ENCODE data around the gene PACS1.
A peak's percentile ranks its signal among the peaks of the same experiment; 100 is the strongest.

The PACS1 gene

DNA sequence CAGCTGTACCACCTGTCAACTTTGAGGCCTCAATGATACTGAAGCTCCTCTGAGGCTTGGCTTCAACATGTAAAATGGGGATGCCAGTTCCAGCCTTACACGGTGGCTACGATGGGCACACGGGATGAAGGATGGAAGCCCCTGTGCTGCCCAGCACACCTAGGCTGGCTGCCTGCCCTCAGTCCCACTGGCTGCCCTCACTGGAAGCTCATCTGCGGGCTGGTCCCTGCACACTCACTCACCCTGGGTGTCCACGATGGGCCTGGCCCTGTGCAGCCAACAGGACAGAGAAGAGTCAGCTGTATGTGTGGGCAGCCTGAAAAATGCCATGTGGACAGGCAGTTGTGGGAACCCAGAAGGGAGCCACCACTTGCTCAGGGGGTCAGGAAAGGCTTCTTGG lies 216.6 kb downstream of the PACS1 start:
- TF ChIP-seq, protein P1, sequence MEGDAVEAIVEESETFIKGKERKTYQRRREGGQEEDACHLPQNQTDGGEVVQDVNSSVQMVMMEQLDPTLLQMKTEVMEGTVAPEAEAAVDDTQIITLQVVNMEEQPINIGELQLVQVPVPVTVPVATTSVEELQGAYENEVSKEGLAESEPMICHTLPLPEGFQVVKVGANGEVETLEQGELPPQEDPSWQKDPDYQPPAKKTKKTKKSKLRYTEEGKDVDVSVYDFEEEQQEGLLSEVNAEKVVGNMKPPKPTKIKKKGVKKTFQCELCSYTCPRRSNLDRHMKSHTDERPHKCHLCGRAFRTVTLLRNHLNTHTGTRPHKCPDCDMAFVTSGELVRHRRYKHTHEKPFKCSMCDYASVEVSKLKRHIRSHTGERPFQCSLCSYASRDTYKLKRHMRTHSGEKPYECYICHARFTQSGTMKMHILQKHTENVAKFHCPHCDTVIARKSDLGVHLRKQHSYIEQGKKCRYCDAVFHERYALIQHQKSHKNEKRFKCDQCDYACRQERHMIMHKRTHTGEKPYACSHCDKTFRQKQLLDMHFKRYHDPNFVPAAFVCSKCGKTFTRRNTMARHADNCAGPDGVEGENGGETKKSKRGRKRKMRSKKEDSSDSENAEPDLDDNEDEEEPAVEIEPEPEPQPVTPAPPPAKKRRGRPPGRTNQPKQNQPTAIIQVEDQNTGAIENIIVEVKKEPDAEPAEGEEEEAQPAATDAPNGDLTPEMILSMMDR (IDR thresholded peaks at IDR 0.05; ENCODE audit: control insufficient read depth, extremely low read depth, insufficient read depth) = no peak
- no peak for DNase-seq (ENCODE audit: low read depth)
- H3K4me3 ChIP-seq (ENCODE audit: low read depth, low read length) = no peak overlapping the region

DNA sequence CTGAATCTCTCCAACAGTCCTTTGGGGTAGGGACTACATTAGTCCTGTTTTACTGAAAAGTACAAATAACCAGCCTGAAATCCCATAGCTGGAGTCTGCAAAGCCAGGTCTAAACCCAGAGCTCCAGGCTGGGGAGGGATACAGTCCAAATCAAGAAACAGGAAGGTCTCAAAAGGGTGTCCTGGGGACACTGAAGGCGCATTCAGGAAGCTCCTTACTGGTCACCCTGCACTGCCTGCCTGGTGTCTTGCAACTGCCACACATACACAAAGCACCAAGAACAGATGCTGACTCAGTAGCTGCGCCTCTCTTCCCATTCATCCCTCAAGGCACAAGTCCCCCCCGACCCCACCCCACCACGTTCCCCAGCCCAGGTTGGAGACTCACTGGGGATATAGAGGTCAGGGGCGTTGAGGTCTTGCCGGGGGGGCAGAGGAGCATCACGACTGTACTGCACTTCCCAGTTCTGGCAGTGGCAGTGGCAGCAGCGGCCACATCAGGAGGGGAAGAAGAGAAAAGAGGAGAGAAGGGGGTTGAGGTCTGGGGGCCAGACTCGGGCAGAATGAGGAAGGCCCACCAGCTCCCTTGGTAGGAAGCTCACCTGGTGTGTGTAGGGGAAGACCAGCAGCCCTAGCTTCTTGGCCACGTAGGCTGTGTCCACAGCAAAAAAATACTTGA lies 217.3 kb downstream of the PACS1 start:
- peak overlapping the region; percentile 85 for H3K4me3 ChIP-seq (ENCODE audit: low read depth, low read length)

DNA sequence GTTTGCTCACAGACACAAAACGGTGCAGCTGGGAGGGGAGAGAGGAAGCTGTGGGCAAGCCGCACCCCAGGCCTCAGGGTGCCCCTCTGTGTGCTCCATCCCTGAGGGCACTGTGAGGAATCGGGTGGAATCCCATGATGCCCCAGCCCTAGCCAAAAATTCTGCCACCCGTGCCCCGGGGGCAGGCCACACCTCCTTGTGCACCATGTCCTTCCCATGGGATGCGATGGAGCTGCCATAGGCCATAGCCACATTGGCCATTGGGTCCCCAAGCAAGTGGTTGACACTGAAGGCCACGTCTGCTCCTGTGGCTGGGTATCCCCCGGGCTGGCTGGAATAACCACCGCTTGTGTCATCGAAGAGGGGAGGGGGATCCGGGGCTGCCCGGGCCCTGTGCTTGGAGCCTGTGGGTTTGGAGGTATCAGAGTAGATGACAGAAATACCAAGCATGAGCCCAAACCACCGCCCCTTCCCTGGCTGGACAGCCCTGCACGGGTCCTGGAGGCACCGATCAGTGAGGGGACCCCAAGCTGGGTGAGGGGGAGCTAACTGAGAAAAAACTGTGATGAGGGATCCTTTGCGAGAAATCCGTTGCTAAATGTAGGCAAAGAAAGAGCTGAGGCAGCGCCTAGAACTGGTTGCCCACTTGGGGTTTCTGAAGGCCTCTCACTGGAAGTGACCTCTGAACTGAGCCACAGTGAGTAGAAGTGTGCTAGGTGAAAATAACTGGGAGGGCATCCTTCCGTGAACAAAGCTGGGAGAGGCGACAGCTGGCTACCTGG lies 218.0 kb downstream of the PACS1 start:
- peak overlapping the region; percentile 85 for H3K4me3 ChIP-seq (ENCODE audit: low read depth, low read length)
- no peak for DNase-seq (ENCODE audit: low read depth)
- TF ChIP-seq, protein P1 (IDR thresholded peaks at IDR 0.05; ENCODE audit: control insufficient read depth, extremely low read depth, insufficient read depth) = no peak

More for the DNA sequence above, 217.3 kb downstream of the PACS1 start:
- TF ChIP-seq, protein P1 (IDR thresholded peaks at IDR 0.05; ENCODE audit: control insufficient read depth, extremely low read depth, insufficient read depth) = no peak
- DNase-seq (ENCODE audit: low read depth) = no peak

DNA sequence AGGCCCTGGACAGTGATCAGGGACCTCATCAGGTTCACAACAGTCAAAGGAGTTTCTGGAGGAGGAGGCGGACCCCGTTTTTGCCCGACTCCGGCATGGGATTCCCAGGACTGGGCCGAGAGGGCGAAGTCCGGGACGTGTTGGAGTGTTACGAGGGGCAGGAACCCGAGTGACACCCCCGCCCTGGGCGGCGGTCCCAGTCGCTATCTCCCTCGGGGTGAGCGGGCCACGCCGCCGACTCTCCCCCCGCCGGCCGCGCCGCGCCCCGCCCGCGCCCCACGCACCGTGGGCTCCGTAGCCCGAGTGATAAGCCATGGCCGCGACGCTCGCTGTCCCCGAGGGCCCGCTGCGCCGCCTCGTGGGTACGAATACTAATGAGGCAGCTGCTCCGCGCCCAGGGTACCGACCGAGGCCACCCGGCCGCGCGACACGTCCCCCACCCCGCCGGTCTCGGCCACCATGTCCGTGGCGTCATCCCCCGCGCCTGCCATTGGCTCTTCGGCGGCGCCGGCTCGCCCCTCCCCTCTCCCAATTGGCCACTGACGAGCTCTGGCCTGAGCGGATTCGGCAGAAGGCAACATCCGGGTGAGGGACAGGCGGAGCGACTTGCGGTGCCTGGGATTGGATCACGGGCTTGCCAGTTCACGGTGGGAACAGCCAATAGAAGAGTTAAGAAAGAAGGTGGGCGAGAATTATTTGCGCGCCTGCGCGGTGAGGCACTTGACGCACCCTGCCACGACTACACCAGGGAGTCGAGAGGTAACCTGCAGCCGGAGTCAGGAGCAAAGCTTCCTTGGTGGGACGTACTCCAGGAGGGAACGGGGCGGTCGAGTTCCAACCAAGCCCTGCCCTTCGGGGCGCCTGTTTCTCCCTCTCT lies 218.8 kb downstream of the PACS1 start, which contains the start of gene YIF1A:
Gene YIF1A, minus strand, starts transcription at position 473 of the 877 bp plus-strand sequence. Its CDS starts 158 bp downstream, at position 315.
- peak within 1 kb of the TSS; percentile 85 for H3K4me3 ChIP-seq (ENCODE audit: low read depth, low read length)
- peak; percentile 99 for DNase-seq (ENCODE audit: low read depth)
- TF ChIP-seq, protein P1 (IDR thresholded peaks at IDR 0.05; ENCODE audit: control insufficient read depth, extremely low read depth, insufficient read depth) = no peak

DNA sequence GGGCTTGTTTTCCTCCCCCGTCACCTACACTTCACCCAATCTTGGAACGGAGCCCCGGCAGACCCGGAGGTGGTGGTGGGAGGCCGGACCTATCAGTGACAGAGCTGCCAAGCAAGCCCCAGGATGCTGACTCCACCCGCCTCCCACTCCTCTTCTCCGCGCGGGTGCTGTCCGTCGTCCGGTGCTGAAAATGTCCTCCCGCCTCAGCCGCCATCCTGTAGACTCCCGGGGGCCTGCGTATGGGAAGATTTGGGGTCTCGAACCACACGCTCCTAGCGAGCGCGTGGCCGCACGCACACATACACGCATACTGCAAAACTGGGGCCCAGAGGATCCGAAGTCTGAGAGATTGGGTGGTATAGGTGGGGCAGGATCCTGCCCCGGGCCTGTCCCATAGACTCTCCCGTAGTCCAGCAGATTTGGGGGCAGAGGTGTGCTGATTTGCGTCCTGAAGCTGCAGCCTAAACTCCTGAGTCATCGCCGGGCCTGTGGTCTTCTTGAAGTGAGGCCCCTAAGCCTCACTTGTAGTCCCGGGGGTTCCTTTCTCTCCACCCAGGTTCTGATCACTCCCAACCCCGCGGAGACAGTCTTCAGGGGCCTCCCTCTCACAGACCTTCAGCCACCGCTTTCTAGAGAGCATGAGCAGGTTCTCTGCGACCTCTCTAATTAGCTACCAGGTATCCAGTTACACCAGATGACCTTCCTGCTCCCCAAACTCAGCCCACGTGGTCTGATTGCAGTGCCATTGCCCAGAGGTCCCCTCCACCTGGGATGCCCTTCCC lies 219.7 kb downstream of the PACS1 start:
- H3K4me3 ChIP-seq (ENCODE audit: low read depth, low read length) = peak overlapping the region; percentile 85
- TF ChIP-seq, protein P1 (IDR thresholded peaks at IDR 0.05; ENCODE audit: control insufficient read depth, extremely low read depth, insufficient read depth) = no peak
- no peak for DNase-seq (ENCODE audit: low read depth)

DNA sequence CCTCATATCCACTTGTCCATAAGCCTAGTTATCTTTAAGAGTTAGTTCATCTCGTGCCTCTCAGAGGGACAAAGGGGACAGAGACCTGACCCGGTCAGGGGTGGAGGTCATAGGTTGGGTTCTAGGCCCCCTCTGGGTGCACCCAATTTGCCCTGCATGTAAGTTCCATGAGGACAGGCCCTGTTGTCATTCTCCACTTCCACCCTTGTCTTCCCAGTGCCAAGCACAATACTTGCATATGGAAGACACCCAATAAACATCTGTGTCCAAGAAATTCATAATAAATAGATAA lies 220.2 kb downstream of the PACS1 start:
- DNase-seq (ENCODE audit: low read depth) = no peak
- TF ChIP-seq, protein P1 (IDR thresholded peaks at IDR 0.05; ENCODE audit: control insufficient read depth, extremely low read depth, insufficient read depth) = no peak
- H3K4me3 ChIP-seq (ENCODE audit: low read depth, low read length) = peak overlapping the region; percentile 85

All from LNCaP clone FGC (cell line).